Spleen (tissue), 11 donors: ENCODE measurements around the gene TNFSF11. TPM values are rescaled to one million over a fixed set of nuclear protein-coding genes. Genes with fewer than 3 reads are reported as not detected.

ENCODE experiments used
- DNase-seq: peaks from one replicate; pipeline ENCODE4 v3.0.0-alpha.2; 2020
- H3K27ac ChIP-seq, 8 donors: fragments of 200-600 bp; sonication (generic) in 7 of 8; 1 replicate in 4 of 8; 2 replicates in 4 of 8; pipeline versions ENCODE4 v1.5.0 to v1.8.0; 2016 to 2021; ENCODE audit warnings: inconsistent platforms in 4 of 8, mild to moderate bottlenecking in 4 of 8, moderate library complexity in 1 of 8
- H3K27me3 ChIP-seq, 7 donors: fragments of 200-600 bp; sonication (generic) in 6 of 7; replicated peaks in 1 of 7; 1 replicate in 4 of 7; 2 replicates in 3 of 7; pipeline versions ENCODE4 v1.5.0 to v1.8.0; 2016 to 2021; ENCODE audit warnings: inconsistent platforms in 3 of 7, mild to moderate bottlenecking in 1 of 7
- H3K36me3 ChIP-seq, 6 donors: fragments of 200-600 bp; sonication (generic) in 5 of 6; 1 replicate in 4 of 6; 2 replicates in 2 of 6; pipeline versions ENCODE4 v1.5.0 to v1.8.0; 2016 to 2021; ENCODE audit warnings: inconsistent platforms in 2 of 6
- H3K4me1 ChIP-seq, 6 donors: fragments of 200-600 bp; sonication (generic) in 5 of 6; 1 replicate in 3 of 6; 2 replicates in 3 of 6; pipeline versions ENCODE4 v1.5.0 to v1.8.0; 2016 to 2021; ENCODE audit warnings: inconsistent platforms in 3 of 6
- H3K4me3 ChIP-seq, 8 donors: fragments of 200-600 bp; sonication (generic) in 7 of 8; 1 replicate in 4 of 8; 2 replicates in 4 of 8; pipeline versions ENCODE4 v1.5.0 to v1.8.0; 2016 to 2021; ENCODE audit warnings: inconsistent platforms in 4 of 8, mild to moderate bottlenecking in 4 of 8, moderate library complexity in 2 of 8
- H3K9me3 ChIP-seq, 8 donors: fragments of 200-600 bp; sonication (generic) in 7 of 8; 1 replicate in 4 of 8; 2 replicates in 4 of 8; pipeline versions ENCODE4 v1.5.0 to v1.8.0; 2016 to 2021; ENCODE audit warnings: inconsistent platforms in 4 of 8
- CTCF ChIP-seq, 11 experiments: fragments of 200-600 bp in 7 of 11; fragments of 450-650 bp in 4 of 11; sonication (generic) in 4 of 11; IDR thresholded peaks in 8 of 11; conservative IDR thresholded peaks in 3 of 11; 1 replicate in 7 of 11; 2 replicates in 4 of 11; pipeline versions ENCODE4 v1.4.0 to v1.8.0; 2016 to 2021; ENCODE audit warnings: antibody characterized with exemption in 11 of 11, inconsistent platforms in 4 of 11, mild to moderate bottlenecking in 1 of 11
- POLR2A ChIP-seq, 3 donors: fragments of 450-650 bp; IDR thresholded peaks; one replicate each; pipeline ENCODE4 v1.5.1; 2017; ENCODE audit warnings: antibody characterized with exemption in 3 of 3, mild to moderate bottlenecking in 1 of 3
- POLR2AphosphoS5 ChIP-seq, 3 donors: sonication (generic); formaldehyde crosslinking; IDR thresholded peaks; one replicate each; pipeline ENCODE4 v1.5.1; 2017; ENCODE audit warnings: antibody characterized with exemption in 3 of 3
- WGBS, 5 donors: extraction: QIAGEN DNeasy Blood & Tissue Kit in 3 of 5; methylation state at CpG; one replicate each; pipeline versions ENCODE4 v1.1.5 to v1.1.7; 2013 to 2018; 5-methylcytosine and 5-hydroxymethylcytosine counted together
- intact Hi-C: fragments of 100-400 bp; cut with DNase I; formaldehyde crosslinking; loops from one replicate; pipeline ENCODE4 v1.15.0; 2023; ENCODE audit warnings: low total_unique reads
- polyA plus RNA-seq, 3 donors: library from polyadenylated mRNA; stranded (reverse); fragments of 200-250 nt; gene quantifications; one replicate each; pipeline ENCODE4 v1.2.1, GENCODE V29; 2013
- total RNA-seq, 7 donors: library from RNA; depleted of rRNA in 3 of 7; stranded (reverse); fragments of >200 nt in 3 of 7; fragmentation: NEBNext Ultra II Directional in 4 of 7; extraction: Animal tissue kit (Norgen Biotek cat#: 25700) in 4 of 7; gene quantifications; one replicate each; pipeline versions ENCODE4 v1.1.0 to v1.2.1, GENCODE V29; 2016 to 2021
- donor health status: healthy with polysubstance abuse.
- donor health status: DM: no; HTN: no; CAD: no; lungs with moderate emphysema.
- donor health status: DM: no; HTN: no; CAD: no.
- donor health status: Bipolar disorder and iron deficiency.
- donor health status: healthy.
- donor health status: DM: no; HTN: no; CAD: no.
- donor health status: DM: yes; HTN: yes; CAD: no.

TNFSF11 gene
- total and polyA plus RNA-seq, 10 donors = 0.32 to 1.4 (median 0.61) TPM; not detected in 1

GRCh38 chr13:42611086-42611779 lies 37.3 kb downstream of the TNFSF11 start:
- H3K9me3 ChIP-seq = no peaks in the 10 kb centered on the region
- intact Hi-C loops = no loop called here
- H3K4me3 ChIP-seq = no peak overlapping the region
- TF ChIP-seq POLR2AphosphoS5 (IDR thresholded peaks at IDR 0.05) = no peak
- no peak for TF ChIP-seq CTCF (IDR thresholded peaks at IDR 0.05 in 8 of 11, conservative IDR thresholded peaks at IDR 0.05 in 3 of 11)
- no peak for TF ChIP-seq POLR2A (IDR thresholded peaks at IDR 0.05)
- peaks cover 0 to 2% (median 0%) of the 10 kb centered on the region in 7 donors for H3K27me3 ChIP-seq
- no peaks in the 10 kb centered on the region for H3K4me1 ChIP-seq
- no peak for DNase-seq
- H3K27ac ChIP-seq = no peak overlapping the region
- WGBS, 5 donors = 77 to 91% (median 87%) methylated on average over 2 of the region's 2 CpGs
- no peaks in the 10 kb centered on the region for H3K36me3 ChIP-seq

GRCh38 chr13:42612021-42612765 lies 38.2 kb downstream of the TNFSF11 start:
- H3K27me3 ChIP-seq = peaks cover 0 to 2% (median 0%) of the 10 kb centered on the region in 7 donors
- no peak overlapping the region for H3K27ac ChIP-seq
- H3K4me1 ChIP-seq = no peaks in the 10 kb centered on the region
- intact Hi-C loops = no loop called here
- TF ChIP-seq POLR2AphosphoS5 (IDR thresholded peaks at IDR 0.05) (no peak), CTCF (IDR thresholded peaks at IDR 0.05 in 8 of 11, conservative IDR thresholded peaks at IDR 0.05 in 3 of 11) (no peak), POLR2A (IDR thresholded peaks at IDR 0.05) (no peak)
- WGBS, 5 donors = 76 to 85% (median 82%) methylated on average over 7 of the region's 7 CpGs
- no peaks in the 10 kb centered on the region for H3K36me3 ChIP-seq
- no peak for DNase-seq
- H3K9me3 ChIP-seq = no peaks in the 10 kb centered on the region
- no peak overlapping the region for H3K4me3 ChIP-seq

- no peaks in the 10 kb centered on the region for H3K36me3 ChIP-seq
- H3K9me3 ChIP-seq = no peaks in the 10 kb centered on the region
- H3K27ac ChIP-seq = no peak overlapping the region
- intact Hi-C loops = no loop called here
- TF ChIP-seq POLR2AphosphoS5 (IDR thresholded peaks at IDR 0.05) (no peak), CTCF (IDR thresholded peaks at IDR 0.05 in 8 of 11, conservative IDR thresholded peaks at IDR 0.05 in 3 of 11) (no peak), POLR2A (IDR thresholded peaks at IDR 0.05) (no peak)
- H3K4me3 ChIP-seq = no peak overlapping the region
- peaks cover 0 to 2% (median 0%) of the 10 kb centered on the region in 7 donors for H3K27me3 ChIP-seq
- H3K4me1 ChIP-seq = no peaks in the 10 kb centered on the region
- DNase-seq = no peak
- WGBS, 5 donors = 56 to 74% (median 63%) methylated on average over 3 of the region's 3 CpGs
These were observed 40.6 kb downstream of the TNFSF11 start for GRCh38 chr13:42614436-42615035.

- no peak overlapping the region for H3K27ac ChIP-seq
- no peak overlapping the region for H3K4me3 ChIP-seq
- TF ChIP-seq POLR2A (IDR thresholded peaks at IDR 0.05) = no peak
- no peak for TF ChIP-seq POLR2AphosphoS5 (IDR thresholded peaks at IDR 0.05)
- TF ChIP-seq CTCF (IDR thresholded peaks at IDR 0.05 in 8 of 11, conservative IDR thresholded peaks at IDR 0.05 in 3 of 11) = no peak
- no peak for DNase-seq
- H3K27me3 ChIP-seq = peaks cover 0 to 2% (median 0%) of the 10 kb centered on the region in 7 donors
- no peaks in the 10 kb centered on the region for H3K4me1 ChIP-seq
- intact Hi-C loops = no loop called here
- 78 to 87% (median 84%) methylated on average over 6 of the region's 6 CpGs for WGBS, 5 donors
- H3K36me3 ChIP-seq = no peaks in the 10 kb centered on the region
- no peaks in the 10 kb centered on the region for H3K9me3 ChIP-seq
These were observed 41.7 kb downstream of the TNFSF11 start for GRCh38 chr13:42615691-42616090.
